HG02840 (cell line): Measurements from ENCODE around the gene PNPLA6.

Experiments used
- ATAC-seq: cut with Tn5 transposase; IDR thresholded peaks from one replicate; pipeline ENCODE4 v1.9.1; 2021; ENCODE audit warnings: mild to moderate bottlenecking, moderate library complexity, moderate number of reproducible peaks; ENCODE audit not compliant: unreplicated experiment, low FRiP score

The PNPLA6 gene

DNA sequence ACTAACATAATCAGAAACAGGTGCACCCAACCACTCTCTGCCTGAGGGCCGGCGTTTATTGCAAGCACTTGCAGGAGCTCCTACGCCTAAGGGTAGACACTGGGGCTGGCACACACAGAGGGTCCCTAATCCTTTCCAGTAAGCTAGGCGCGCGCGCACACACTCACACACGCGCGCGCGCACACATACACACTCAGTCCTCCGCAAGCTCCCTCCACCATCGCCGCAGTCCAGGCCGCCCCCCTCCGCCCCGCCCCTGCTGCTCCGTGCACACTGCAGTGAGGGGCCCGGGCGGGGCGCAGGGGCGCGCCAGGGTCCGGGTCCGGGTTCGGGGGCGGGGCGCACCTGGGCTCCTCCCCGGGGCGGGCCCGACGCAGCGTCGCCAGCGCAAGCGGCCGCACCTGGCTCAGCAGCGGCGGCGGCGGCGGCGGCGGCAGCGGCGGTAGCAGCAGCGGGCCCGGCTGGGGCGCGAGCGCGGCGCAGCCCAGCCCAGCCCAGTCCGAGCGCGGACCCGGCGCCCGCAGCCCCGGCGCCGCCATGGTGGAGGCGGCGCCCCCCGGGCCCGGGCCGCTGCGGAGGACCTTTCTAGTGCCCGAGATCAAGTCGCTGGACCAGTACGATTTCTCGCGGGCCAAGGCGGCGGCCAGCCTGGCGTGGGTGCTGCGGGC is 60.1 kb downstream of the PNPLA6 start, which contains the start of gene CAMSAP3:
Gene CAMSAP3 (plus strand): TSS at position 398 of the 668 bp plus-strand sequence. CDS start 140 bp downstream, at position 538.
- no peak for ATAC-seq

DNA sequence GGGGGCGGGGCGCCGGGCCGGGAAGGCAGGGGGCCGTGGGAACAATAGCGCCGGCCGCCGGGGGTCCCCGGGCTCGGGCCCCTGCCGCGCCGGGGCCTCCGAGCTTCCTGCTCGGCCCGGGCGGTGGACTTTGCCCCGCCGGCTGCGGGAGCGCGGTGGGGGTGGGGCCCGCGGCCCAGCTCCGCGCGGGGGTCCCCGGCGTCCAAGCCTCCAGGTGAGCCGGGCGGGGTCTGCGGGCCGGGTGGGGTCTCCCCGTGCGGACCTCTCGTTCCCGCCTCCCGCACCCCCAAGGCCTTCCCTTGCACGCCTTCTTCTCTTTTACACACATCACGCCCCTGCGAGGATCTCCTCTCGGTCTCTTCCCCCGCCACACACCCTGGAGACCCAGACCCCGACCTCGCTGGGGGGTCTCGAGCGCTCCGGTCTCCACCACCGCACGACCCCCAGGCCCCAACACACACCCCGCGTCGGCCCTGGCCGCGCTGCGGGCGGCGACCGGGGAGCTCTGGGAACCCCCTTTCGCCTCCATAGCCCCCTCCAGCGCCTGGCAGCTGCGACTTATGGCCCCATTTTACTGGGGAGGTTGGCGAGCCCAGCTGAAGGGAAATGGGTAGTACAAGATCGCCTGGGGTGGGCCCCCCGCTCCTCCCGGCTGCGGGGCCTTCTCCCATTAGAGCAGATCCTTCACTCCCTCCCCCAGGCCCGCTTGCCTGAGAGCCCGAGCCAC is 60.9 kb downstream of the PNPLA6 start:
- ATAC-seq = no peak

DNA sequence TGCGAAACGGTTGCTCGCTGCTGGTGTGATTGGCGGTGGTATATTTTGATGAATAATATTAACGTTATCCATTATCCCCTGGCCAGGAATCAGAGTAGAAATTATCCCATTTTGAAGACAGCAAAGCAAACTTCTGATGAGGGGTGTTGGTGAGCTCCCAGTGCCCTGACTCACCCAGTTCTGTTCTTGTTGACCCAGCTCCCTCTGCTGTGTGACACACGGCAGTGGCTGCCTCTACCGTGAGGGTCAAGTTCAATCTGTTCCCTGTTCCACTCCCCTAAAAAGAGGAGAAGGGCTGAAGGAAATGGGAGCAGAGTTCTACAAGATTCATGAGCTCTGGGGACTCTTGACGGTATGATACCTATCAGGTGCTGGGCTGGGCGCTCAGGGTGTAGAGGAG is 62.2 kb downstream of the PNPLA6 start:
- ATAC-seq = no peak

DNA sequence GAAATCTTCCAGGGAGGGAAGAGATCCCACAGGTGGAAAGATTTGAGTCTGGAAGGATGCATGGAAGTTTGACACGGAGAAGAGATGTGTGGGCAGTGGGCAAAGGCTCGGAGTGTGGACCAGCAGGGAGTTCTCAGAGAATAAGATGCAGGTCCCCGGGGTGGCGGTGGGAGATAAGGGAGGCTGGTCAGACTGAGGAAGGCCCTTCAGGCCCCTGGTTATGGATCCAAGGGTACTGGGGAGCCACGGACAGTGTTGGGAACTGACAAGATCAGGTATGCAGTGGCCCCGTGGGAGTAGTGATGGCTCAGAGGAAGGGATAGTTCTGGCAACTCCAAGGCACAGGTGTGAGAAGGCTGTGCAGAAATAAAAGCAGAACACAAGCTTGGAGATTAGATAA is 62.7 kb downstream of the PNPLA6 start:
- ATAC-seq = no peak

DNA sequence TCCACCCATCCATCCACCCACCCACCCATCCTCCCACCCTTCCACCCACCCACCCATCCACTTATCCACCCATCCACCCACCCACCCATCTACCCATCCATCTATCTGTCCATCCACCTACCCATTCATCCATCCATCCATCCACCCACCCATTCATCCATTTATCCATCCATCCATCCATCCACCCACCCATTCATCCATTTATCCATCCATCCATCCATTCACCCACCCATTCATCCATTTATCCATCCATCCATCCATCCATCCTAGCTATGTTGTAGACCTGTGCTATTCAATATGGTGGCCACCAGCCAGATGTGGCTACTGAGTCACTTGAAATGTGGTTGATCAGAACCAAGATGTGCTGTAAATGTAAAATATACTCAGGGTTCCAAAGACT is 65.2 kb downstream of the PNPLA6 start:
- ATAC-seq = no peak

DNA sequence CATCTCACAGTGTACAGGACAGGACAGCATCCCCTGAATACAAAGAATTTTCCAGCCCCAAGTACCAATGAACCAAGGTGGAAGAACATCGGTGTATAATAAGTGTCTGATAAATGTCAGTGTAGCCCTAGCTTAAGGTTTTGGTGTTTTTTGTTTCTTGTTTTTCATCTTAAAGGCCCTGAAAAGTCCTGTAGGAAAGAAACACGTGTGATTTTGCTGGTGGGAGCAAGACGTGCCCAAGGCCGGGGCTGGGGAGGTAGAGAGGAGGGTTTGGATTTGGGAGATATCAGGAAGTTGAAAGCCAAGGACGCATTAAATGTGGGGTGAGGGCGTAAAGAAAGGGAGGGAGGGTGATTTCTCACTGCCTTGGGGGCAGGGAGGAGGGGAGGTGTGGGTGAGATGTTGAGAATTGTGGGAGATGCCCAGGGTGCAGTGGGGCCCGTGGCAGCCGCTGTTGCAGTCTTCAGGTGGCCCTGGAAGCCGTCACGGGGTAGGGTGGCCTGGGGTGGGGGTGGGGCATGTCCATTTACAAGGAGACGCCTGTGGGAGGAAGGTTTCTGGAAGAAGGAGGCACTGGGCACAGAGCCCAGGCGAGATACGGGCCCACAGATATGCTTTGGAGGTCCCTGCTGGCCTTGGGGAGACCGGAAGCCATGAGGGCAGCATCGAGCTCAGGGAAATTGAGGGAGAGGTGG is 66.9 kb downstream of the PNPLA6 start:
- ATAC-seq = no peak

DNA sequence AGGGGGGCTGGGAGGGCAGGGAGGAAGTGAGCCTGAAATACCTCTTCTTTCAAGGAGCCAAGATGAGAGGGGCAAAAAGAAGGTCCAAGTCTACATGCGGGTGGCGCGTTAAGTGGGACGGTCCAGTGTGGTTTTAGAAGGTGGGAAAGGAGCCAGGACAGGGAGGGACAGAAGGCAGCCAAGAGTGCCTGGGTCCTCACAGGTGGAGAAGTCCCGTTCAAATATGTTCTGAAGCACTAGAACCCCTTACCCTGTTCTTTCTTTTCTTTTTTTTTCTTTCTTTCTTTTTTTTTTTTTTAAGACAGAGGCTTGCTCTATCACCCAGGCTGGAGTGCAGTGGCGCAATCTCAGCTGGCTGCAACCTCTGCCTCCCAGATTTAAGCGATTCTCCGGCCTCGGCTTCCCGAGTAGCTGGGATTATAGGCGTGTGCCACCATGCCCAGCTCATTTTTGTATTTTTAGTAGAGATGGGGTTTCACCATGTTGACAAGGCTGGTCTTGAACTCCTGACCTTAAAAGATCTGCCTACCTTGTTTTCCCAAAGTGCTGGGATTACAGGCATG is 67.5 kb downstream of the PNPLA6 start:
- no peak for ATAC-seq

DNA sequence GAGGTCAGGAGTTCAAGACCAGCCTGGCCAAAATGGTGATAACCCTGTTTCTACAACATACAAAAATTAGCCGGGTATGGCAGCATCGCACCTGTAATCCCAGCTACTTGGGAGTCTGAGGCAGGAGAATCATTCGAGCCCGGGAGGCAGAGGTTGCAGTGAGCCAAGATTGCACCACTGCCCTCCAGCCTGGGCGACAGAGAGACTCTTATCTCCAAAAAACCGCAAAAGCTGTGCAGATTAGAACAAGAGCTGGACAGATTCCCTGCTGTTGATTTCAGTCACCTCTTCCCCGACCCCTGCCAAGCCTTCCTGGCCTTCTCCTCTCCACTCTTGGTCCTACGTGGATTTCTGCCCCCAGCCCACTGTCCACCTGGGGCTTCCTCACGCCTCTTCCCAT is 68.4 kb downstream of the PNPLA6 start:
- ATAC-seq = no peak

DNA sequence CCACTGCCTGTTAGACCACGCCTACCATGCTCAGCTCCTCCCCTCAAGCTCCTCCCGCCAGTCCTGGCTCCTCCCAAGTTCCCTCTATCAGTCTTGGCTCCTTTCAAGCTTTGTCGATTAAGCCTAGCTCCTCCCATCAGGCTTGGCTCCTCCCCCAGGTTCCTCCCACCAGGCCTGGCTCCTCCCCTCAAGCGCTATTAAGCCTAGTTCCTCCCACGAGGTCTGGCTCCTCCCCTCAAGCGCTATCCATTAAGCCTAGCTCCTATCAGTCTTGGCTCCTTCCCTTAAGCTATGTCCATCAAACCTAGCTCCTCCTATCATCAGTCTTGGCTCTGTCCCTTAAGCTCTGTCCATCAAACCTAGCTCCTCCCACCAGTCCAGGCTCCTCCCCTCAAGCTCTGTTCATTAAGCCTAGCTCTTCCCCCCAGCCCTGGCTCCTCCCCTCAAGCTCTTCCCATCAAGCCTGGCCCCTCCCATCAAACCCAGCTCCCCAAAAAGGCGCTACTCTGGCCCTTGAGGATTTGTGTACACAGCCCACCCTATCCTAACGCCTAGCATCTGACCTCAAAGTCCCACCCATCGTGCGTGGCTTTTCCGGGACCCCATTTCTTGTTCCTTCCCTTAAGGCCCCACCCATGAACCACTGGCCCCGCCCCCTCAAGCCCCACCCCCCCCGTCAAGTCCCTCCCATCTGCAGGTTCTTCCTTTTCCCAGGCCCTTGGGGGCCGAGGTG is 70.1 kb downstream of the PNPLA6 start:
- ATAC-seq = no peak

DNA sequence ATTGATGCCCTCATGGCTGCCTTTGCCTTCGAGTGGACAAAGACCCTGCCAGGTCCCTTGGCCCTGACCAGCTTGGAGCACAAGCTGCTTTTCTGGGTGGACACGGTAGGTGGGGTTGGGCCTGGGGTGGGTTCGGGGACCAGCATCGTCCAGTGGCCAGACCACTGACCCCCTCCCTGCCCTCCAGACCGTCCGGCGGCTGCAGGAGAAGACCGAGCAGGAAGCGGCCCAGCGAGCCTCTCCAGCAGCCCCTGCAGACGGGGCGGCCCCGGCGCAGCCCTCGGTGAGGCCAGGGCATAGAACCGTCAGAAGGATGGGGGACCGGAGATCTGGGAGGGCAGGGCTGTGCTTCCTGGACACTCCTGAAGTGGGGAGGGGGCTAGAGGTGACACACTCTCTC is 70.8 kb downstream of the PNPLA6 start:
- ATAC-seq = no peak

DNA sequence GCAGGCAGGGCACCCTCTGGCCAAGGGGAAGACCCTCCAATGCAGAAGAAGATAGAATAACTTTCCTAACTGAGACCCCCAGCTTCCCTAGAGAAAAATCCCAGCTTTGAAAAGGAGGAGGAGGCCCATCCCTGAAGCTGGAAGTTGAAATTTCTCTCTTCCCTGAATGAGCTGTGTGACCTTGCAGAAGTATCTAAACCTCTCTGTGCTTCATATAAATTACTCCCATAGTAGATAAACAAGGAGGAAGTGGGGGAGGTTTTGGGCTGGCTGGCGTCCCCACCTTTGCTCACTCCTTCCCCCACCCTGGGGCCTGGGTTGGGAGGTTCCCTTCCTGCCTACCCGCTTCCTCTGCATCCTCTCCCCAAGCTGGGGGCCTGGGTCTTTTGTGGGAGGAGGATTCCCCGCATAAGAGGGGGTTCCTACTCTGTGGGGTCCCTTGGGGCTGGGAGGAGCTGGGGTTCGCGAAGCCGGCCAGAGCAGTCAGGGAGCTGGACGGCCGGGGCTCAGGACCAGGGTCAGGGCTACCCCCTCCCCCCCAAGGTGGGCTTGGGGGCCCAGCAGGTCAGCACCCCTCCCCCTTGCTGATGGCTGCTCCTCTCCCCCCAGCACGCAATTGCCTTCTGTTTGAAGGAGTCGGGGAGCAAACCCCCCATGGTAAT is 71.8 kb downstream of the PNPLA6 start:
- no peak for ATAC-seq

DNA sequence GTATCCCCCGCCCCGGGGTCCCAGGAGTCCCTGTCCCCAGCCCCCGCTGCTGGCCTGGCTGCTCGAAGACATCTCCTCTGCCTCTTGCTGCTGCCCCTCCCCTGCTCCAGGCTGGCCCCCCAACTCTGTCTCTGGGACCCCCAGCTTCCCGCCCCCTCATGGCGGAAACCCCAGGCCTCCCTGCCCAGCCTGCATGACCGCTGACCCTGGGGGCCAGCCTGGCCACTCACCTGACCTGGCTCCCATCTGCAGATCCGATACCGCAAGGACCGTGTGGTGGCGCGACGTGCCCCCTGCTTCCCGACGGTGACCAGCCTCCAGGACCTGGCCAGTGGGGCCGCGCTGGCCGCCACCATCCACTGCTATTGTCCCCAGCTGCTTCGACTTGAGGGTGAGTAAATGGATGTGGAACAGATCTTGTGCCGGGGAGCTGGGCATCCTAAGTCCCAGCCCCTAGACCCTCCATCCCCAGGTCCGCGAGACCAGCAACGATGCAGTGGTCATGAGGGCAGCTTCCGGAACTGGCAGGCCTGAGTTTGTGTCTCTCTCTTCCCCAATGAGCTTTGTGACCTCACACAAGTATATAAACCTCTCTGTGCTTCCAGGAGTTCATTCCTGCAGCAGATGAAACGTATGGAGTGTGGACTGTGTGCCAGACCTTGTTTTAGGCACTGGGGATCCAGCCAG is 72.5 kb downstream of the PNPLA6 start:
- ATAC-seq = no peak

DNA sequence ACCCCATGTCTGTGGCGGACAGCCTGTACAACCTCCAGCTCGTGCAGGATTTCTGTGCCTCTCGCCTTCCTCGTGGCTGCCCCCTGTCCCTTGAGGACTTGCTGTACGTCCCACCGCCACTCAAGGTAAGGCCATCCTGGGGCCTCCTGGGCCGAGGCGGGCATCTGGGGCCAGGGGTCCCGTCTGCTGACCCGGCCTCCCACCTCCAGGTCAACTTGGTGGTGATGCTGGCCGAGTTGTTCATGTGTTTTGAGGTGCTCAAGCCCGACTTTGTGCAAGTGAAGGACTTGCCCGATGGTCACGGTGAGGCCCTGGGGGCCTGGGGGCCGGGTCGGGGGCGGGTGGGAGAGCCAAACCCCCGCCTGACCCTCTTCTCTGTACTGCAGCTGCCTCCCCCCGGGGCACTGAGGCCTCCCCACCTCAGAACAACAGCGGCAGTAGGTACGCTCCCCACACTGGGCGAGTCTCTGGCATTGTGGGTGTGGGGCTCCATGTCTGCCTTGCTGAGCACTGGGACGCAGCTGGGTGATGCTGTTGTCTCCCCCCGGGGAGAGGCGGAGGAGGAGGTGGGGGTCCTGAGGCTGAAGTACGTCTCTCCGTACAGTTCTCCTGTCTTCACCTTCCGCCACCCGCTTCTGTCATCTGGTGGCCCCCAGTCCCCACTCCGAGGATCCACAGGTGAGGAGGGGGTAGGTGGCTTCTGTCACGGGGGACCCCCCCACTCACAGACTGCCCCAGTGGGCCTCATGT is 75.1 kb downstream of the PNPLA6 start:
- no peak for ATAC-seq
